H9 (cell line): ENCODE results near the gene HEPHL1. TPM values are rescaled to one million over a fixed set of nuclear protein-coding genes. Genes with fewer than 3 reads are reported as not detected.

Experiments
- DNase-seq: peaks from one replicate; pipeline ENCODE4 v3.0.0-alpha.2; 2017
- H2AFZ ChIP-seq: one replicate; pipeline ENCODE4 v1.6.1; 2013; ENCODE audit warnings: mild to moderate bottlenecking, low read length, control low read depth, moderate library complexity
- H2AK5ac ChIP-seq: 2 replicates; pipeline ENCODE4 v1.6.1; 2013; ENCODE audit warnings: low read length, control low read depth, mixed read lengths; ENCODE audit not compliant: insufficient read length
- H2BK120ac ChIP-seq: one replicate; pipeline ENCODE4 v1.6.1; 2013; ENCODE audit warnings: low read depth, mild to moderate bottlenecking, low read length, control low read depth, inconsistent platforms; ENCODE audit not compliant: poor library complexity, severe bottlenecking
- H2BK12ac ChIP-seq: 2 replicates; pipeline ENCODE4 v1.6.1; 2013; ENCODE audit warnings: low read length, control low read depth, mixed read lengths, low read depth; ENCODE audit not compliant: insufficient read length
- H2BK15ac ChIP-seq: 2 replicates; pipeline ENCODE4 v1.6.1; 2013; ENCODE audit warnings: low read depth, low read length, control low read depth
- H2BK20ac ChIP-seq: one replicate; pipeline ENCODE4 v1.6.1; 2013; ENCODE audit warnings: low read depth, mild to moderate bottlenecking, low read length, control low read depth, inconsistent platforms; ENCODE audit not compliant: poor library complexity, severe bottlenecking
- H2BK5ac ChIP-seq: 2 replicates; pipeline ENCODE4 v1.6.1; 2013; ENCODE audit warnings: low read length, control low read depth, mixed read lengths; ENCODE audit not compliant: insufficient read length
- H3K14ac ChIP-seq: 2 replicates; pipeline ENCODE4 v1.6.1; 2013; ENCODE audit warnings: low read length, control low read depth; ENCODE audit not compliant: insufficient read depth
- H3K18ac ChIP-seq: 2 replicates; pipeline ENCODE4 v1.6.1; 2013; ENCODE audit warnings: low read depth, mild to moderate bottlenecking, mixed read lengths, low read length, control low read depth; ENCODE audit not compliant: insufficient read length
- H3K23ac ChIP-seq: 2 replicates; pipeline ENCODE4 v1.6.1; 2013; ENCODE audit warnings: low read length, control low read depth, mixed read lengths, low read depth; ENCODE audit not compliant: insufficient read length
- H3K23me2 ChIP-seq: 2 replicates; pipeline ENCODE4 v1.6.1; 2013; ENCODE audit warnings: low read depth, mild to moderate bottlenecking, mixed read lengths, low read length, control low read depth; ENCODE audit not compliant: insufficient read length, poor library complexity, severe bottlenecking
- H3K27ac ChIP-seq: 2 replicates; pipeline ENCODE4 v1.5.1; 2013; ENCODE audit warnings: low read length, control low read depth, mixed read lengths, low read depth; ENCODE audit not compliant: insufficient read length
- H3K27me3 ChIP-seq: 2 replicates; pipeline ENCODE4 v1.6.1; 2013; ENCODE audit warnings: low read length, control low read depth, inconsistent platforms; ENCODE audit not compliant: insufficient read depth
- H3K4ac ChIP-seq: 2 replicates; pipeline ENCODE4 v1.6.1; 2013; ENCODE audit warnings: low read depth, mild to moderate bottlenecking, control low read depth, inconsistent platforms, low read length, moderate library complexity
- H3K4me1 ChIP-seq: 2 replicates; pipeline ENCODE4 v1.6.1; 2013; ENCODE audit warnings: low read length, control low read depth, inconsistent platforms; ENCODE audit not compliant: insufficient read depth
- H3K4me2 ChIP-seq: 2 replicates; pipeline ENCODE4 v1.6.1; 2013; ENCODE audit warnings: low read length, control low read depth, mixed read lengths; ENCODE audit not compliant: insufficient read length, insufficient read depth
- H3K56ac ChIP-seq: 2 replicates; pipeline ENCODE4 v1.6.1; 2013; ENCODE audit warnings: low read depth, mild to moderate bottlenecking, mixed read lengths, low read length, control low read depth; ENCODE audit not compliant: insufficient read length
- H3K79me1 ChIP-seq: 2 replicates; pipeline ENCODE4 v1.6.1; 2013; ENCODE audit warnings: low read depth, mild to moderate bottlenecking, moderate library complexity, low read length, control low read depth, inconsistent platforms; ENCODE audit not compliant: insufficient read depth, poor library complexity, severe bottlenecking
- H3K79me2 ChIP-seq: 2 replicates; pipeline ENCODE4 v1.6.1; 2013; ENCODE audit warnings: low read length, control low read depth, inconsistent platforms; ENCODE audit not compliant: insufficient read depth
- H3K9ac ChIP-seq: 2 replicates; pipeline ENCODE4 v1.6.1; 2013; ENCODE audit warnings: low read length, control low read depth, mixed read lengths; ENCODE audit not compliant: insufficient read length; ENCODE audit errors: extremely low read depth
- H3K9me3 ChIP-seq: one replicate; pipeline ENCODE4 v1.6.1; 2013; ENCODE audit warnings: low read depth, low read length, inconsistent platforms; ENCODE audit not compliant: control insufficient read depth
- H3T11ph ChIP-seq: one replicate; pipeline ENCODE4 v1.6.1; 2013; ENCODE audit warnings: mild to moderate bottlenecking, low read length, control low read depth, inconsistent platforms
- H4K20me1 ChIP-seq: one replicate; pipeline ENCODE4 v1.6.1; 2013; ENCODE audit not compliant: control insufficient read depth, insufficient read length, insufficient read depth
- H4K5ac ChIP-seq: 2 replicates; pipeline ENCODE4 v1.6.1; 2013; ENCODE audit warnings: low read depth, mild to moderate bottlenecking, mixed read lengths, low read length, control low read depth; ENCODE audit not compliant: insufficient read length
- H4K8ac ChIP-seq: replicated peaks from 2 replicates; pipeline ENCODE4 v1.6.1; 2013; ENCODE audit warnings: low read length, control low read depth, mixed read lengths, low read depth; ENCODE audit not compliant: insufficient read length
- H4K91ac ChIP-seq: 2 replicates; pipeline ENCODE4 v1.6.1; 2013; ENCODE audit warnings: low read depth, mild to moderate bottlenecking, moderate library complexity, mixed read lengths, low read length, control low read depth; ENCODE audit not compliant: insufficient read length
- H3K27ac Mint-ChIP-seq, 3 experiments: 2 replicates in 2 of 3; 3 replicates in 1 of 3; pipeline ENCODE4 v1.8.0; 2020 to 2021; ENCODE audit warnings: mixed read lengths in 3 of 3, mild to moderate bottlenecking in 1 of 3, moderate library complexity in 1 of 3
- H3K27me3 Mint-ChIP-seq: 2 replicates; pipeline ENCODE4 v1.8.0; 2021; ENCODE audit warnings: low read depth, mild to moderate bottlenecking, moderate library complexity, mixed read lengths
- H3K36me3 Mint-ChIP-seq, 3 experiments: 2 replicates in 2 of 3; 3 replicates in 1 of 3; pipeline ENCODE4 v1.8.0; 2020 to 2021; ENCODE audit warnings: low read depth in 3 of 3, mixed read lengths in 3 of 3; ENCODE audit not compliant: insufficient read depth in 1 of 3
- H3K4me1 Mint-ChIP-seq, 2 experiments: 2 replicates each; pipeline ENCODE4 v1.8.0; 2020; ENCODE audit warnings: mixed read lengths in 2 of 2
- H3K4me3 Mint-ChIP-seq, 2 experiments: 2 replicates in 1 of 2; 3 replicates in 1 of 2; pipeline ENCODE4 v1.8.0; 2020 to 2021; ENCODE audit warnings: mild to moderate bottlenecking in 2 of 2, mixed read lengths in 2 of 2, moderate library complexity in 1 of 2
- H3K9me3 Mint-ChIP-seq, 2 experiments: 2 replicates in 1 of 2; 3 replicates in 1 of 2; pipeline ENCODE4 v1.8.0; 2020; ENCODE audit warnings: mild to moderate bottlenecking in 2 of 2, mixed read lengths in 2 of 2, moderate library complexity in 1 of 2
- WGBS: extraction: QIAGEN DNeasy Blood & Tissue Kit; methylation state at CpG from one replicate; pipeline ENCODE4 v1.1.7; 2013; ENCODE audit warnings: missing lambda C conversion rate, low lambda C conversion rate, mixed read lengths; ENCODE audit not compliant: insufficient read length; ENCODE audit errors: extremely low coverage; 5-methylcytosine and 5-hydroxymethylcytosine counted together
- total RNA-seq: library from RNA; stranded (reverse); gene quantifications from 2 replicates; pipeline ENCODE4 v1.2.1, GENCODE V29; 2021
- TF ChIP-seq, protein P1 (sequence below): fragments of 200-600 bp; sonication (generic); conservative IDR thresholded peaks from 3 replicates; pipeline ENCODE4 v1.8.0; 2021; ENCODE audit warnings: antibody characterized with exemption, mild to moderate bottlenecking

The HEPHL1 gene
- total RNA-seq, 1 experiment from 2014 or later: not detected

DNA sequence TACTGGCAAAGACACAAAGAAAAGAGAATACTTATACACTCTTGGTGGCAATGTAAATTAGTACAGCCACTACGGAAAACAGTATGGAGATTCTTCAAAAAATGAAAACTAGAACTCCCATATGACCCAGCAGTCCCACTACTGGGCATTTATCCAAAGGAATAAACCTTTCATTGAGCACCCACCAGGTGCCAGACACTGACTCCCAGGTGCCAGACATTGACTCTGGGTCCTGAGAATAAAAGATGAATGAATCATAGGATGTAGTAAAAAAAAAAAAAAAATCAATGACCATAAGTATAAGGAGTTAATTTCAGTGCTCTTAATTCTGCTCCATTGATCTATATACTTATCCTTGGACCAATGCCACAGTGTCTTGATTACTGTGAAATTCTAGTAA, 28.2 kb downstream of the HEPHL1 start:
- H3K27ac Mint-ChIP-seq: no peak overlapping the region
- Histone ChIP-seq H3K27me3 (no peaks in the 10 kb centered on the region), H2BK20ac (no peak overlapping the region), H3T11ph (no peak overlapping the region), H3K4ac (no peak overlapping the region), H3K4me2 (no peak overlapping the region), H3K9ac (no peak overlapping the region), H3K56ac (no peak overlapping the region), H2BK15ac (no peak overlapping the region), H2AK5ac (no peak overlapping the region), H4K91ac (no peak overlapping the region), H3K18ac (no peak overlapping the region), H4K5ac (no peak overlapping the region), H3K79me2 (no peaks in the 10 kb centered on the region), H4K20me1 (no peaks in the 10 kb centered on the region), H2BK120ac (no peak overlapping the region), H4K8ac (no peak overlapping the region), H3K14ac (no peak overlapping the region), H2AFZ (no peak overlapping the region), H2BK5ac (no peak overlapping the region), H3K9me3 (no peaks in the 10 kb centered on the region), H3K27ac (no peak overlapping the region), H3K4me1 (no peaks in the 10 kb centered on the region), H2BK12ac (no peak overlapping the region), H3K23ac (no peak overlapping the region), H3K79me1 (no peaks in the 10 kb centered on the region), H3K23me2 (no peaks in the 10 kb centered on the region)
- H3K36me3 Mint-ChIP-seq: no peaks in the 10 kb centered on the region; a peak in 1 of 7 replicates
- no CpG with 5 or more reads among the region's 1 CpG for WGBS
- no peak overlapping the region for H3K4me3 Mint-ChIP-seq
- H3K27me3 Mint-ChIP-seq: 0 out of 2 replicates have a peak, but pooled peaks cover 2% of the 10 kb centered on the region
- TF ChIP-seq, protein P1, sequence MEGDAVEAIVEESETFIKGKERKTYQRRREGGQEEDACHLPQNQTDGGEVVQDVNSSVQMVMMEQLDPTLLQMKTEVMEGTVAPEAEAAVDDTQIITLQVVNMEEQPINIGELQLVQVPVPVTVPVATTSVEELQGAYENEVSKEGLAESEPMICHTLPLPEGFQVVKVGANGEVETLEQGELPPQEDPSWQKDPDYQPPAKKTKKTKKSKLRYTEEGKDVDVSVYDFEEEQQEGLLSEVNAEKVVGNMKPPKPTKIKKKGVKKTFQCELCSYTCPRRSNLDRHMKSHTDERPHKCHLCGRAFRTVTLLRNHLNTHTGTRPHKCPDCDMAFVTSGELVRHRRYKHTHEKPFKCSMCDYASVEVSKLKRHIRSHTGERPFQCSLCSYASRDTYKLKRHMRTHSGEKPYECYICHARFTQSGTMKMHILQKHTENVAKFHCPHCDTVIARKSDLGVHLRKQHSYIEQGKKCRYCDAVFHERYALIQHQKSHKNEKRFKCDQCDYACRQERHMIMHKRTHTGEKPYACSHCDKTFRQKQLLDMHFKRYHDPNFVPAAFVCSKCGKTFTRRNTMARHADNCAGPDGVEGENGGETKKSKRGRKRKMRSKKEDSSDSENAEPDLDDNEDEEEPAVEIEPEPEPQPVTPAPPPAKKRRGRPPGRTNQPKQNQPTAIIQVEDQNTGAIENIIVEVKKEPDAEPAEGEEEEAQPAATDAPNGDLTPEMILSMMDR: no peak
- no peaks in the 10 kb centered on the region for H3K4me1 Mint-ChIP-seq
- H3K9me3 Mint-ChIP-seq: no peaks in the 10 kb centered on the region; a peak in 2 of 5 replicates
- no peak for DNase-seq
